Measurements from ENCODE around the gene HGF. TPM values are rescaled to one million over a fixed set of nuclear protein-coding genes. Genes with fewer than 3 reads are reported as not detected.

HGF gene
- total and polyA plus RNA-seq, 2 experiments from 2014 or later = 13.4 to 33.2 TPM

DNA sequence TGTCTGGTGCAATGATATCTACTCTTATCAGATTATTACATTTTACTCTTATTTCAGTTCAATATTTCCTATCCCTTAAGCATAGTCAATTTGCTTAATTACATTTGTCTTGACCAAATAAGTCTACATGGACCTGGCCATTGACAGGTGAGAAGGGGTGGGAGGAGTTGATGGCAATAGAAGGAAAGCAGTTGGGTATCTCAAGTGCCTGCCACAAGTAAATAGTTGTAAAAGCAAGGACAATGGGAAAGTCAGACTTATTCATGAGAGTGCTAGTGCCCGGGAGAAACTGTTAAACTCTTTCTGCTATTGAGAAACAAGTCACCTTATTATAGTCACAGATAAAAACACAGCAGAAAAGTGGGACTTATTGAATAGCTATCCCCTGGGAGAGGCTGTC, 32.4 kb upstream of the HGF start:
- no peak for TF ChIP-seq EZH2 (IDR thresholded peaks at IDR 0.05; ENCODE audit: borderline replicate concordance)
- TF ChIP-seq, protein P1, sequence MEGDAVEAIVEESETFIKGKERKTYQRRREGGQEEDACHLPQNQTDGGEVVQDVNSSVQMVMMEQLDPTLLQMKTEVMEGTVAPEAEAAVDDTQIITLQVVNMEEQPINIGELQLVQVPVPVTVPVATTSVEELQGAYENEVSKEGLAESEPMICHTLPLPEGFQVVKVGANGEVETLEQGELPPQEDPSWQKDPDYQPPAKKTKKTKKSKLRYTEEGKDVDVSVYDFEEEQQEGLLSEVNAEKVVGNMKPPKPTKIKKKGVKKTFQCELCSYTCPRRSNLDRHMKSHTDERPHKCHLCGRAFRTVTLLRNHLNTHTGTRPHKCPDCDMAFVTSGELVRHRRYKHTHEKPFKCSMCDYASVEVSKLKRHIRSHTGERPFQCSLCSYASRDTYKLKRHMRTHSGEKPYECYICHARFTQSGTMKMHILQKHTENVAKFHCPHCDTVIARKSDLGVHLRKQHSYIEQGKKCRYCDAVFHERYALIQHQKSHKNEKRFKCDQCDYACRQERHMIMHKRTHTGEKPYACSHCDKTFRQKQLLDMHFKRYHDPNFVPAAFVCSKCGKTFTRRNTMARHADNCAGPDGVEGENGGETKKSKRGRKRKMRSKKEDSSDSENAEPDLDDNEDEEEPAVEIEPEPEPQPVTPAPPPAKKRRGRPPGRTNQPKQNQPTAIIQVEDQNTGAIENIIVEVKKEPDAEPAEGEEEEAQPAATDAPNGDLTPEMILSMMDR (IDR thresholded peaks at IDR 0.05; ENCODE audit: poor library complexity) = no peak
- no peak for TF ChIP-seq EZH2phosphoT487 (IDR thresholded peaks at IDR 0.05; ENCODE audit: low read depth, severe bottlenecking, unreplicated experiment)
- no peaks in the 10 kb centered on the region for H4K20me1 ChIP-seq (ENCODE audit: insufficient read depth, poor library complexity, severe bottlenecking)
- no peaks in the 10 kb centered on the region for H3K36me3 ChIP-seq (replicated peaks; ENCODE audit: insufficient read depth, low read depth)
- H3K9me3 ChIP-seq (ENCODE audit: low read depth) = no peaks in the 10 kb centered on the region
- no peak overlapping the region for H3K4me3 ChIP-seq
- no peak overlapping the region for H2AFZ ChIP-seq
- WGBS (ENCODE audit: low lambda C conversion rate, missing lambda C conversion rate) = 0% methylated on average over 1 of the region's 1 CpG
- no peaks in the 10 kb centered on the region for H3K4me1 ChIP-seq (ENCODE audit: insufficient read depth)
- no peak overlapping the region for H3K27ac ChIP-seq
- no peaks in the 10 kb centered on the region for H3K79me2 ChIP-seq
- no peak for DNase-seq (ENCODE audit: low spot score)
- no peaks in the 10 kb centered on the region for H3K9me2 ChIP-seq (replicated peaks; ENCODE audit: insufficient read depth)
- no peaks in the 10 kb centered on the region for H3K27me3 ChIP-seq
- H3K4me2 ChIP-seq = no peak overlapping the region

DNA sequence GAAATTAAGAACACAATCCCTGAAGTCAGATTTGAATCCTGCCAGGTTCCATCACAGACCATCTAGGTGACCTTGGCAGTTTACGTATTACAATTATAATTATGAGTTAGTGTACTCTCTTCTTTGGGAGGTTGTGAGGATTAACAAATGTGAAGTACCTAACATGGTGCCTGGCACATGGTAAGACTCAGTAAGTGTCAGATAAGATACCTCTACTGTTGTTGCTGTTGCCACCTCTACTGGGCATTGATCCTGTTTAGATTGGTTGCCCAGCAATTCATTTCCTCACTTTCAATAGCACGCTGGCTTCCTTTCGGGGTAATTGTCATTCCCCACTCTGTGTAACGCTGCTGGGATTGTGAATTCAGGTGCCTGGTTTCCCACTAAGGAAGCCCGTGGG, 31.7 kb upstream of the HGF start:
- no peaks in the 10 kb centered on the region for H3K4me1 ChIP-seq (ENCODE audit: insufficient read depth)
- no peak overlapping the region for H3K27ac ChIP-seq
- no peak for DNase-seq (ENCODE audit: low spot score)
- H3K4me3 ChIP-seq = no peak overlapping the region
- no peaks in the 10 kb centered on the region for H3K9me2 ChIP-seq (replicated peaks; ENCODE audit: insufficient read depth)
- no peaks in the 10 kb centered on the region for H3K9me3 ChIP-seq (ENCODE audit: low read depth)
- H2AFZ ChIP-seq = no peak overlapping the region
- H3K4me2 ChIP-seq = no peak overlapping the region
- H3K79me2 ChIP-seq = no peaks in the 10 kb centered on the region
- no peaks in the 10 kb centered on the region for H3K27me3 ChIP-seq
- WGBS (ENCODE audit: low lambda C conversion rate, missing lambda C conversion rate) = 95% methylated on average over 5 of the region's 5 CpGs
- no peak for TF ChIP-seq EZH2 (IDR thresholded peaks at IDR 0.05; ENCODE audit: borderline replicate concordance)
- TF ChIP-seq EZH2phosphoT487 (IDR thresholded peaks at IDR 0.05; ENCODE audit: low read depth, severe bottlenecking, unreplicated experiment) = no peak
- TF ChIP-seq, protein P1 (IDR thresholded peaks at IDR 0.05; ENCODE audit: poor library complexity) = no peak
- no peaks in the 10 kb centered on the region for H3K36me3 ChIP-seq (replicated peaks; ENCODE audit: insufficient read depth, low read depth)
- no peaks in the 10 kb centered on the region for H4K20me1 ChIP-seq (ENCODE audit: insufficient read depth, poor library complexity, severe bottlenecking)

- no peak overlapping the region for H3K4me2 ChIP-seq
- H3K4me1 ChIP-seq (ENCODE audit: insufficient read depth) = no peaks in the 10 kb centered on the region
- H3K36me3 ChIP-seq (replicated peaks; ENCODE audit: insufficient read depth, low read depth) = no peaks in the 10 kb centered on the region
- H3K27ac ChIP-seq = no peak overlapping the region
- no peaks in the 10 kb centered on the region for H3K9me3 ChIP-seq (ENCODE audit: low read depth)
- 83% methylated on average over 12 of the region's 12 CpGs for WGBS (ENCODE audit: low lambda C conversion rate, missing lambda C conversion rate)
- TF ChIP-seq EZH2phosphoT487 (IDR thresholded peaks at IDR 0.05; ENCODE audit: low read depth, severe bottlenecking, unreplicated experiment) (no peak), EZH2 (IDR thresholded peaks at IDR 0.05; ENCODE audit: borderline replicate concordance) (no peak)
- TF ChIP-seq, protein P1 (IDR thresholded peaks at IDR 0.05; ENCODE audit: poor library complexity) = no peak
- H2AFZ ChIP-seq = no peak overlapping the region
- no peaks in the 10 kb centered on the region for H3K9me2 ChIP-seq (replicated peaks; ENCODE audit: insufficient read depth)
- no peak overlapping the region for H3K4me3 ChIP-seq
- no peaks in the 10 kb centered on the region for H3K79me2 ChIP-seq
- H3K27me3 ChIP-seq = no peaks in the 10 kb centered on the region
- no peak for DNase-seq (ENCODE audit: low spot score)
- no peaks in the 10 kb centered on the region for H4K20me1 ChIP-seq (ENCODE audit: insufficient read depth, poor library complexity, severe bottlenecking)
Measured at GRCh38 chr7:81791568-81792518, 22.0 kb upstream of the HGF start.

Data from hepatocyte (in vitro differentiated cells).